Measurements from ENCODE around the gene MARS2. TPM values are rescaled to one million over a fixed set of nuclear protein-coding genes. Genes with fewer than 3 reads are reported as not detected.

MARS2 gene
- total RNA-seq (2022; extraction: Qiagen RNA extraction), result 10.8 to 11.9 TPM (median 11.6 TPM) in 5 replicates

GRCh38 chr2:197705121-197705911, at the start of gene MARS2:
TSS of gene MARS2 (plus strand) at chr2:197705369. CDS start at chr2:197705406, 37 bp downstream.

GRCh38 chr2:197675246-197675645, 29.9 kb upstream of the MARS2 start, which contains the start of gene RFTN2:
TSS of gene RFTN2 (minus strand) at chr2:197675587. CDS start at chr2:197675458, 129 bp downstream.

Other genes starting within 250 kb of the MARS2 start
- gene HSPD1, start 205.5 kb upstream of the MARS2 start, total RNA-seq (2022; extraction: Qiagen RNA extraction), result 567 to 637 TPM (median 602 TPM) in 5 replicates
- gene HSPE1, start 205.0 kb upstream of the MARS2 start, total RNA-seq (2022; extraction: Qiagen RNA extraction), result 400 to 891 TPM (median 465 TPM) in 5 replicates
- gene MOB4, start 189.3 kb upstream of the MARS2 start, total RNA-seq (2022; extraction: Qiagen RNA extraction), result 20.0 to 32.3 TPM (median 27.3 TPM) in 5 replicates
- gene RFTN2, start 29.8 kb upstream of the MARS2 start, total RNA-seq (2022; extraction: Qiagen RNA extraction), result 0.02 TPM in 1 of 5 replicates, not detected in the others
- gene BOLL, start 80.0 kb downstream of the MARS2 start, total RNA-seq (2022; extraction: Qiagen RNA extraction), result not detected in 5 replicates
- gene PLCL1, start 99.2 kb downstream of the MARS2 start, total RNA-seq (2022; extraction: Qiagen RNA extraction), result not detected in 5 replicates